ENCODE measurements around the gene CDC42SE2.

- TF ChIP-seq CTCF (IDR thresholded peaks at IDR 0.05) (no peak), POLR2A (IDR thresholded peaks at IDR 0.05) (no peak)
These were observed 24.2 kb upstream of the CDC42SE2 start for GRCh38 chr5:131239686-131240085.

Data from adrenal gland (tissue), 5 donors.